22Rv1 (cell line): ENCODE measurements around the gene CEP128.

Source experiments
- ZFX ChIP-seq: fragments of 450-650 bp; IDR thresholded peaks from 2 replicates; pipeline ENCODE4 v1.6.1; 2017; ENCODE audit warnings: antibody characterized with exemption, borderline replicate concordance
- TF ChIP-seq, protein P1 (sequence below): fragments of 450-650 bp; IDR thresholded peaks from 2 replicates; pipeline ENCODE4 v1.5.1; 2017; ENCODE audit warnings: mild to moderate bottlenecking

DNA sequence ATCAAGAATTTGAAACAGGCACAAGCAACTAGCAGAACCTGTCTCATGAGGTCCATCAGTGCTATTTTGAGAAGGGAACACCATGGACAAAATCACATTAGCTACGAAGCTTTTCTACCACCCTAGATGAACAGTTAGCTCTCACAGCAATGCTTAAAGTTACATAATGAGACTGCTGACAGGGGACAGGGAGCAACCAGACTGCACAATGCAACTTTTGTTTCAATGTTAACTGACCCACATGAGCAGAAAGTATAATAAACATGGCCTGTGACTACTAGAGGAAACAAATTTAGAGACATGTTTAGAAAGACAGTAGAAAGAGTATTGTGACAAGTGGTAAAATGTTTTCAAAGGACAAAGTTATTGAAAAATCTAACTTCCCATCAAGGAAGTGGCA is 282.8 kb downstream of the CEP128 start:
- TF ChIP-seq, protein P1, sequence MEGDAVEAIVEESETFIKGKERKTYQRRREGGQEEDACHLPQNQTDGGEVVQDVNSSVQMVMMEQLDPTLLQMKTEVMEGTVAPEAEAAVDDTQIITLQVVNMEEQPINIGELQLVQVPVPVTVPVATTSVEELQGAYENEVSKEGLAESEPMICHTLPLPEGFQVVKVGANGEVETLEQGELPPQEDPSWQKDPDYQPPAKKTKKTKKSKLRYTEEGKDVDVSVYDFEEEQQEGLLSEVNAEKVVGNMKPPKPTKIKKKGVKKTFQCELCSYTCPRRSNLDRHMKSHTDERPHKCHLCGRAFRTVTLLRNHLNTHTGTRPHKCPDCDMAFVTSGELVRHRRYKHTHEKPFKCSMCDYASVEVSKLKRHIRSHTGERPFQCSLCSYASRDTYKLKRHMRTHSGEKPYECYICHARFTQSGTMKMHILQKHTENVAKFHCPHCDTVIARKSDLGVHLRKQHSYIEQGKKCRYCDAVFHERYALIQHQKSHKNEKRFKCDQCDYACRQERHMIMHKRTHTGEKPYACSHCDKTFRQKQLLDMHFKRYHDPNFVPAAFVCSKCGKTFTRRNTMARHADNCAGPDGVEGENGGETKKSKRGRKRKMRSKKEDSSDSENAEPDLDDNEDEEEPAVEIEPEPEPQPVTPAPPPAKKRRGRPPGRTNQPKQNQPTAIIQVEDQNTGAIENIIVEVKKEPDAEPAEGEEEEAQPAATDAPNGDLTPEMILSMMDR: no peak
- no peak for TF ChIP-seq ZFX
